ENCODE results near the gene TIPARP.

DNA sequence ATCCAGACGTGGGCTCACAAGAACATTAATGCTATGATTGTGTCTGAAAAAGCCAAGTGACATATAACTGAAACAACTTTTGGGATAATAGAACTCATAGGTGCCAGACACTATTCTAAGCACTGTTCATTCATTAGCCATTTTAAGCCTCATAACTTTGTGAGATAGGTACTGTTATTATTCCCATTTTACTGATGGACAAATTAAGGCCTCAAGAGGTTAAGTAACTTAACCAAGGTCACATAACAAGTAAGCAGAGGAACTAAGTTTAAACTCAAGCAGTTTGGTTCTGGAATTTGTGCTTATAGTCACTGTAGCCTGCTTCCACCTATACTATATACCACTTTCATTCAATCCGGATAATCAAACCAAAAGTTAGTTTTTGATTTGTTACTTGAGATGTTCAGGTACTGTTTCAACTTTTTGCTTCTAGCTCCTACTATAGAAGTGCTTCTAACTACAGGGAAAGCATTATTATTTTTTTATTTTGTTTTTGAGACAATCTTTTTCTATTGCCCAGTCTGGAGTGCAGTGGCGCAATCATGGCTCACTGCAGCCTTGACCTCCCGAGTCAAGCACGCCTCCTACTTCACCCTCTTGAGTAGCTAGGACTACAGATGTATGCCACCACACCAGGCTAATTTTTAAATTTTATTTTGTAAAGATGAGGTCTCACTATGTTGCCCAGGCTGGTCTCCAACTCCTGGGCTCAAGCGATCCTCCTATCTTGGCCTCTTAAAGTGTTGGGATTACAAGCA, 41.9 kb downstream of the TIPARP start:
- TF ChIP-seq, protein P1, sequence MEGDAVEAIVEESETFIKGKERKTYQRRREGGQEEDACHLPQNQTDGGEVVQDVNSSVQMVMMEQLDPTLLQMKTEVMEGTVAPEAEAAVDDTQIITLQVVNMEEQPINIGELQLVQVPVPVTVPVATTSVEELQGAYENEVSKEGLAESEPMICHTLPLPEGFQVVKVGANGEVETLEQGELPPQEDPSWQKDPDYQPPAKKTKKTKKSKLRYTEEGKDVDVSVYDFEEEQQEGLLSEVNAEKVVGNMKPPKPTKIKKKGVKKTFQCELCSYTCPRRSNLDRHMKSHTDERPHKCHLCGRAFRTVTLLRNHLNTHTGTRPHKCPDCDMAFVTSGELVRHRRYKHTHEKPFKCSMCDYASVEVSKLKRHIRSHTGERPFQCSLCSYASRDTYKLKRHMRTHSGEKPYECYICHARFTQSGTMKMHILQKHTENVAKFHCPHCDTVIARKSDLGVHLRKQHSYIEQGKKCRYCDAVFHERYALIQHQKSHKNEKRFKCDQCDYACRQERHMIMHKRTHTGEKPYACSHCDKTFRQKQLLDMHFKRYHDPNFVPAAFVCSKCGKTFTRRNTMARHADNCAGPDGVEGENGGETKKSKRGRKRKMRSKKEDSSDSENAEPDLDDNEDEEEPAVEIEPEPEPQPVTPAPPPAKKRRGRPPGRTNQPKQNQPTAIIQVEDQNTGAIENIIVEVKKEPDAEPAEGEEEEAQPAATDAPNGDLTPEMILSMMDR (IDR thresholded peaks at IDR 0.05), result no peak
- TF ChIP-seq EP300 (IDR thresholded peaks at IDR 0.05), result no peak
- TF ChIP-seq POLR2AphosphoS5 (IDR thresholded peaks at IDR 0.05), result no peak

All from gastroesophageal sphincter (tissue), 3 donors.